Endometrial microvascular endothelial cells (primary cell): ENCODE data around the gene EMD. TPM values are rescaled to one million over a fixed set of nuclear protein-coding genes. Genes with fewer than 3 reads are reported as not detected.

Source experiments
- in situ Hi-C: cut with HindIII; loops from 2 replicates; pipeline ENCODE4 v1.10.0; 2017; ENCODE audit warnings: low sequenced_read_pairs, low pct_unique_long_range_greater_than_20kb; ENCODE audit errors: inconsistent ontology term
- total RNA-seq: library from RNA; depleted of rRNA; stranded (reverse); fragments of >200 nt; gene quantifications from one replicate; pipeline ENCODE4 v1.2.3, GENCODE V29; 2015; ENCODE audit errors: inconsistent ontology term

The EMD gene
- total RNA-seq, 1 donor from 2014 or later: 67.0 TPM

DNA sequence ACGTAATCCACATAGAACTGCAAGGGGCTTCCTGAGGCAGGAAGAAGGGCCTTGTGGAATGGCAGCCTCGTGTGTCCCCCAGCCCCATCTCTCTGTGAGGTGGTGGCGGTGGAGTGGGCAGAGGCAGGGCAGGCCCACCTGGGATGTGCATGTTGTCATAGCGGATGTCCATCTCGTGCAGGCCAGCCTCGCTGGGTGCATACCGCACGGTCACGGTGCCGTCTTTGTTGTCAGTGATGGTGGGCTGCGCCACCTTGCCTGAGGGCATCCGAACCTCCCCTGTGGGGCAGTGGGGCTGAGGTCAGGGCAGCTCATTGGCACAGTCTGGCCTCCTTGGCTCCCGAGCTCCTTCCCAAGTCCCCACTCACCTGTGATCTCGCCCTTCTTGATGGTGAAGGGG, 25.1 kb upstream of the EMD start:
- in situ Hi-C loops: no loop called here

- in situ Hi-C loops: no loop called here
Measured at GRCh38 chrX:154354516-154354915, 24.6 kb upstream of the EMD start.

DNA sequence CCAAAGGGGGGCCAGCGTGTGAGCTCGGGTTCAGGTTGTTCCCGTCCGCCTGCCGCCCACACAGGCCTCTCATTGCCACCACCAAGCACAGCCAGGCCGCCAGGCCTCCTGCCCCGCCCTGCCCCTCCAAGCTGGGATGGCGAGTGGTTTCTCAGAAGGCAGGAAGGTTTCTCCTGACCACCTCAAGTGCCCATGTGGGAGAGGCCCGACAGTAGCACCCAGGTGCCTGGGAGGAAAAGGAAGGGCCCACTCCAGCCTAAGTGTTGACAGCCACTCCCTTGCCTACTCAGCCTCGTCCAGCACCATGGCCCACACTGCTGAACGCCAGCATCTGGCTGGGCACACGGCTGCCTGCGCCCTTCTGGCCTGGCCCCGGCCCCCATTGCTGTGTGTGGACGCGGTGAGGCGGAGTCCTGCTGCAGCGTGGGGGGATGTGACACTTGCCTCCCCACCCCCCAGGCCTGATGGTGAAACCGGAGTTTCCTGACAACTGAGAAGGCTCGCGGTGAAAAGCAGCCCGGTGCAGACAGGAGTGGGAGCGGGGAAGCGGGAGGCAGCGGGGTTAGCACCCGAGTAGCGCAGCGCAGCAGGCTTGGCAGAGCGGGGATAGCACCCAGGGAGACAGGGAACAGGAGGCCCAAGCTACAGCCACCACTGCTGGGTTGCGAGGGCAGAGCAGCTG, 23.9 kb upstream of the EMD start:
- in situ Hi-C loops: no loop called here

DNA sequence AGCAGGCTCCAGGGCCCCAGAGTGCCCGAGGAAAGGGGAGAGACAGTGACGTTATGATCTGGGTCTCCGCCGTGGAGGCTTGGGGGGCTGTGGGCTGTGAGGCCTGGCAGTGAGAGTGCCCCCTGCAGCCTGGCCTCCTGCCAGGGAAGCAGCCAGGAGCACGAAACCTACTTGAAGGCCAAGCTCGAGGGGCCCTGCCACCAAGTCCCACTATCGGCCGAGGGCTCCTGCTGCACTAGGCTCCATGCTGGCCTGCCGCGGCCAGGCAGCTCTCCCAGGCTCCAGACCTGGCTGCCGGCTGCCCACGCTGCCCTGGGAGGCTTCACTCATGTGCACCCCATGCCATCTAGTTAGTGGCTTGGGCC, 23.3 kb upstream of the EMD start:
- in situ Hi-C loops: no loop called here

GRCh38 chrX:154356596-154356995, 22.5 kb upstream of the EMD start:
- in situ Hi-C loops: no loop called here

- in situ Hi-C loops: no loop called here
Measured at GRCh38 chrX:154357205-154357604, 21.9 kb upstream of the EMD start.

DNA sequence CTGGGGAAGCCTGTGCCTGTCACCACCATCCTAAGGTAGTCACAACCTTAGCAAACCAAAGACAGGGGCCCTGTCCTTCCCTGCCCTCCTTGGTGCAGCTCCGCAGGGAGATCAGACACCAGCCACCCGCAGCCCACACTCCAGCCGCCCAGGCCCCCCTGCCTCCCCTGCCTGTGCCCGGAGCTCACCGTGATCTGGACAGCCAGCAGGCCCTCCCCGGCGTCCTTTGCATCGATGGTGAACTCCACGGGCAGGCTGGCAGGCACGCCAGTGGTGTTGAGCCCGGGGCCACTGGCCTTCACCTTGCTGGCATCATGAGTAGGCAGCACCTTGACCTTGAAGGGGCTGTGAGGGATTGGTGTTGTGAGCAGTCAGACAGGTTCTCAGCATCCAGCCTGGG, 21.1 kb upstream of the EMD start:
- in situ Hi-C loops: no loop called here

- in situ Hi-C loops: no loop called here
Measured at GRCh38 chrX:154358829-154359228, 20.3 kb upstream of the EMD start.

DNA sequence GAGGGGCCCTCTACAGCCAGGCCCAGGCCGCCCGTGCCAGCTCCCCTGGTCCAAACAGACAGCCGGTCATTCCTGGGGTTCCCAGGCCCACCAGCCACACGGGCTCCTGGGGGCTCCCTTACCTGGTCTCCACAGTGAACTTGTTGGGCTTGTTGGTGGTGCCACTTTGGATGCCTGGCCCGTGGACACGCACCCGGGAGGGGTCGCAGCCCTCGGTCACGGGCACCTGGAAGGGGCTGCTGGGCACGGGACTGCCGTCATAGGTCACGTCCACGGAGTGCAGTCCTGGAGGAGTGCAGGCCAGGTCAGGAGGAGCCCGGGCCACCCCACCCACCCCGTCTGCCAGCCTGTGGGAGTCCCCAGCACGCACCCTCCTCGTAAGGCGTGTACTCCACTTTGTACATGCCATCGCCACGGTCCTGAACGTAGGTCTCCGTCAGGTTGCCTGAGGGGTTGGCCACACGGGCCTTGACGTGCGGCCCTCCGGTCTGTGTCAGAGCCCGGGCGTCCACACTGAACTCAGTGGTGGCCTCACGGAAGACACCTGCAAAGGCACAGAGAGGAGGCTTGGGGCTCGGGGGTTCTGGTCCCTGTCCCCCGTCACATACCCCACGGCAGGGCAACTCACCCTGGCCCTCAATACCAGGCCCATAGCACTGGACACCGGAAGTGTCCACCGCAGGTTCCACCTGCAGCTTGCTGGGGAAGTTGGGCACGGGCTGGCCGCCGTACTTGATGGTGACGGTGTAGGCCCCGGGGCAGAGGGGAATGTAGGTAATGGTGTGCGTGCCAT, 19.5 kb upstream of the EMD start:
- in situ Hi-C loops: no loop called here

- in situ Hi-C loops: no loop called here
Measured at GRCh38 chrX:154360155-154360713, 18.9 kb upstream of the EMD start.

- in situ Hi-C loops: no loop called here
Measured at GRCh38 chrX:154362085-154362742, 16.9 kb upstream of the EMD start.

DNA sequence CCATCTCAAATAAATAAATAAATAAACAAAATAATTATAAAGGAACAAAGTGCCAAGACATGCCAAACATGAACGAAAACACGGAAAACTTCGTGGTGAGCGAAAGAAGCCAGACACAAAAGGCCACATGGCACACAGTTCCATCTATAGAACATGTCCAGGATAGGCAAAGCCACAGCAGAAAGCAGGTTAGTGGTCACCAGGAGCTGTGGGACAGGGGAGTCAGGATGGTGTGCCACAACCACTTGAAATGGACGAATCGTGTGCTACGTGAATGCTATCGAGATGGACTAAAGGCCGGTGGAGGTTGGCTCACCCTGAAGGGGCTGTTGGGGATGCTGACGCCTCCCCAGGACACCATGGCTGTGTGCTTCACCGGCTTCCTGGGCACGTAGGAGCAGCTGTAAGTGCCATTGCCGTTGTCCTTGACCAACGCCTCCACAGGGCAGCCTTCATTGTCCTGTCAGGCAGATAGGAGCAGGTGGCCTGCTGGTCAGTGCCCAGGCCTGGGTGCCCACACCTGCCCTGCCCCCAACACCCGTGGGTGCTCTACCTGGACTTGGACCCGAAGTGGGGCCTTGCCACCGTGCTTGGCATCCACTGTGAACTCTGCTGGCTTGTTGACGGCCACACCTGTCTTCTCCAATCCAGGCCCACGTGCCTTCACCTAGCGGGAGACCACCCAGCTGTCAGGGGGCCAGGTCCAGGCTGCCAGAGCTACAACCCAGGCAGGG, 15.2 kb upstream of the EMD start:
- in situ Hi-C loops: no loop called here

DNA sequence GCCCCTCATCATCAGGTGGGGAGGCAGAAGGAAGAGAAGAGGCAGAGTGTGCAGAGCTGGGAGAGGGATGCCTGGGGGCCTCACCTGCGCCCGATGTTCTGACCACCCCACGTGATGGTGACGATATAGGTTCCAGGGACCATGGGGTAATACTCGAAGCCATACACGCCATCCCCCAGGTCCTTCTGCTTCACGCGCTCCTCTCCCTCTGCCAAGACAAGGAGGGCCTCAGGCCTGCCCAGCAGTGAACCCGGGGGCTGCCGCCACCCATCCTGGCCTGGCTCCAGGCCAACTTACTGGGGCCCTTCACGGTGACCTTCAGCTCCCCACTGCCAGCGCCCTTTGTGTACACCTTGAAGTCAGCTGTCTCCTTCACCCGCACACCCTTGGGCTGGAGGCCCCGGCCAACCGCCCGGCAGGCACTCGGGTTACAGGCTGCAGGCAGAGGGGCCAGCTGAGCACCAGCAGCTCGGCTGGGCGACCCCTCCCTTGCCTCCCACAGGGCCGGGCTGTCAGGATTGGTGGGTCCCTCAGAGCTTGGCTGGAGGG, 14.0 kb upstream of the EMD start:
- in situ Hi-C loops: no loop called here

- in situ Hi-C loops: no loop called here
Measured at GRCh38 chrX:154365997-154366665, 13.0 kb upstream of the EMD start.

GRCh38 chrX:154366666-154367055, 12.4 kb upstream of the EMD start:
- in situ Hi-C loops: no loop called here

- in situ Hi-C loops: no loop called here
Measured at GRCh38 chrX:154367474-154368308, 11.4 kb upstream of the EMD start.

GRCh38 chrX:154368630-154369448, 10.3 kb upstream of the EMD start:
- in situ Hi-C loops: no loop called here
